Activated CD8-positive, alpha-beta memory T cell treated with anti-CD3 and anti-CD28 coated beads for 4 hours (primary cell): Measurements from ENCODE around the gene RAVER2.
A peak's percentile ranks its signal among the peaks of the same experiment; 100 is the strongest.
"Not testable (repeated sequence)": the region's sequence is repeated elsewhere in the genome, so short reads cannot be mapped to it uniquely, and the experiment has no call there.

ENCODE experiments used
- DNase-seq, 2 donors: peaks; one replicate each; pipeline ENCODE4 v3.0.0-alpha.2; 2020; ENCODE audit warnings: low read depth in 2 of 2

The RAVER2 gene

GRCh38 chr1:64744492-64745180 lies at the start of gene RAVER2:
Gene RAVER2, plus strand, starts transcription at chr1:64745075. Its CDS starts 98 bp downstream, at chr1:64745173.
- DNase-seq: peak; percentile 14 to 31

- DNase-seq: no peak
These were observed 48.0 kb upstream of the RAVER2 start for GRCh38 chr1:64696879-64697278.

- no peak for DNase-seq
These were observed 45.5 kb upstream of the RAVER2 start for GRCh38 chr1:64699327-64699726.

- no peak for DNase-seq
These were observed 43.8 kb upstream of the RAVER2 start for GRCh38 chr1:64701071-64701470.

- no peak for DNase-seq
These were observed 43.0 kb upstream of the RAVER2 start for GRCh38 chr1:64701886-64702285.

- not testable (repeated sequence) for DNase-seq
These were observed 42.2 kb upstream of the RAVER2 start for GRCh38 chr1:64702670-64703069.

- no peak for DNase-seq
These were observed 41.3 kb upstream of the RAVER2 start for GRCh38 chr1:64703600-64703999.

- DNase-seq: no peak
These were observed 39.3 kb upstream of the RAVER2 start for GRCh38 chr1:64705591-64705990.

- DNase-seq: no peak
These were observed 33.6 kb upstream of the RAVER2 start for GRCh38 chr1:64711266-64711665.

GRCh38 chr1:64712049-64712448 lies 32.8 kb upstream of the RAVER2 start:
- no peak for DNase-seq

- no peak for DNase-seq
These were observed 29.7 kb upstream of the RAVER2 start for GRCh38 chr1:64715186-64715585.

- no peak for DNase-seq
These were observed 23.7 kb upstream of the RAVER2 start for GRCh38 chr1:64721135-64721534.

GRCh38 chr1:64721576-64722145 lies 23.2 kb upstream of the RAVER2 start:
- no peak for DNase-seq

- no peak for DNase-seq
These were observed 17.0 kb upstream of the RAVER2 start for GRCh38 chr1:64727861-64728260.

GRCh38 chr1:64733581-64734286 lies 11.1 kb upstream of the RAVER2 start:
- DNase-seq: no peak

GRCh38 chr1:64734287-64734652 lies 10.6 kb upstream of the RAVER2 start:
- no peak for DNase-seq

- not testable (repeated sequence) for DNase-seq
These were observed 4.2 kb upstream of the RAVER2 start for GRCh38 chr1:64740687-64741086.

- no peak for DNase-seq
These were observed 852 bp upstream of the RAVER2 start for GRCh38 chr1:64743954-64744491.

GRCh38 chr1:64745181-64745985 lies 508 bp downstream of the RAVER2 start:
- no peak for DNase-seq

- no peak for DNase-seq
These were observed 1.4 kb downstream of the RAVER2 start for GRCh38 chr1:64745986-64746940.

GRCh38 chr1:64748222-64748621 lies 3.3 kb downstream of the RAVER2 start:
- DNase-seq: no peak
